ENCODE results near the gene SFRP2.

The SFRP2 gene

DNA sequence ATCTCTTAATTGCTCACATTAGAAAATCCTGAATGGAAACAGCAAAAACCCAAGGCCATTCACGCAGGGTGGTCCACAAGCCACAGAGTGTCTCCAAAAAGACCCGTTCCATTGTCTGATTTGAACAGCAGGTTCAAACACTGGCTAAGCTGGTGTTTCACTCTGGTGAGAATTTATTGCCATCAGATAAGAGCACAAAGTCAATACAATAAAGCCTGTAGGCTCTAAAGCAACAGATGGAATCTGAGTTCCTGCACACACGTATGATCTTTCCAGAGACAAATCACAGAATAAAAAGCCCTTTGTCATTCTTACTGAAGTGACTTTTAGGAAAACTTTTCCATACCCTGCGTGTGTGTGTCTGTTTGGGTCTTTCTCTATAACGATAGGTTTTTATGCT lies 5.1 kb upstream of the SFRP2 start:
- no peak for DNase-seq

DNA sequence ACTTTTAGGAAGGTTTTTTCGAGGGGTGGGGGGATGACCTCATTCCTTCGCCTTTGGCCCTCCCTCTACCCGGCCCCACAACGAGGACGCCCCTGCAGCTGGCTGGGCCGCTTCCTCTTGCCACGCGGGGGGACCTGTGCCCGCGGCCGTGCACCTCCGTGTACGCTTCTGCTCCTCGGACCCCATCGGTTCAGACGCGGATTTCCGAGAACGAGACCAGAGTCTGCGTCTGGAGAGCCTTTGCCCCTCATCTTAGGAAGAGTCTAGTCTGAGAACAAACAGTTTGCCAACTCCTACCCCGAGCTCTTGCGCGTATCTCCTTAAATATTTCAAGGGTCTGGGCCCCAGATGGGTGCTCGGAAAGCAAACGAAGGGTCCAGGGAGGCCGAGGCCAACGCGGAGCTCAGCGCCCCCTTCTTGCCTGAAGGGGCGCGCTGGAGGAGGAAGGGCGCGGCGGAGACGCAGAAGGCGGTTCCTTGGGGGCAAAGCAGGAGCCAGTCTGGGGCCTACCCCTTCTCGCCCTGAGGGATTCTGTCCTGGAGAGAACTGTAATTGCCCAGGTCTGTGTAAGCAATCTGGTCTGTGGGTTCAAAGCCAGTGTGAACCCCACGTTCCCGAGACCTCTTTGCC lies 3.9 kb upstream of the SFRP2 start:
- DNase-seq = no peak

DNA sequence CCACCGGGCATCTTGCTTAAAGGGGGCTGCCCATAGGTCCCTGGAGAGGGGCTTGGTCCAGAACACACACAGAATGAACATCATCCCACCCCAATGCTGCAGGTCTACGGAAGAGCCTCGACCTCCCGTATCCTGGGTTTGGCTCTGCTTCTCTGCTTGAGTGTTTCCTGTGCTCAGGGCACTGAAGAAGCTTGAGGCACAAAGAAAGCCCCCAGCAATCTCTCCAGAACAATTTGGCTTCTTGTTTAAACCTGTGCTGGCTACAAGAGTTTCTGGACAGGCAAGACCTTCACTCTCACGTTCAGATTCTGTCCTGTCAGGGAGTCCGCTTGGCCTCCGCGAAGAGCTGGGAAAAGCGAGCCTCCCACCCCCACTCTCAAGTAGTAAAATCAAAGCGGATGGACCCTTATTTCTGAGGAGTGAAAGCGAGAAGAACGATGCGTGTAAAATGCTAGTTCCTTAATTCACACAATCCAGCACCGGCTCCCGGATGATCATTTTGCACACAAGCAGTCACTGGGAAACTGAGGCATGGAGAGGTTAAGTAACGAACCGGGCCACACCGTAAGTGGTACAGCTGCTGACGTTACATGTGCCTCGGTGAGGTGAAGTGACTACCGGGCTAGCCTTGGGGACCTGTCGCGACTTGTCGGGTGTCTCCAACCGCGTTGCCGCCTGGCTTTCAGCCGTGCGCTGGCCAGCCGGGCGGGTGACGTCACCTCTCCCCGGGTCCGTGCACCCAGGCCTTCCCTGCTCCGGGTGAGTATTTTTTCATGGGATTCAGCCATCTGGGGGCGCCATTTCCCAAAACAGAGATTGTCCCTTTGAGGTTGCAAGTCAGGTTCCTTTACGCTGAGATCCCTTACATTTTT lies 3.1 kb upstream of the SFRP2 start:
- DNase-seq = no peak

DNA sequence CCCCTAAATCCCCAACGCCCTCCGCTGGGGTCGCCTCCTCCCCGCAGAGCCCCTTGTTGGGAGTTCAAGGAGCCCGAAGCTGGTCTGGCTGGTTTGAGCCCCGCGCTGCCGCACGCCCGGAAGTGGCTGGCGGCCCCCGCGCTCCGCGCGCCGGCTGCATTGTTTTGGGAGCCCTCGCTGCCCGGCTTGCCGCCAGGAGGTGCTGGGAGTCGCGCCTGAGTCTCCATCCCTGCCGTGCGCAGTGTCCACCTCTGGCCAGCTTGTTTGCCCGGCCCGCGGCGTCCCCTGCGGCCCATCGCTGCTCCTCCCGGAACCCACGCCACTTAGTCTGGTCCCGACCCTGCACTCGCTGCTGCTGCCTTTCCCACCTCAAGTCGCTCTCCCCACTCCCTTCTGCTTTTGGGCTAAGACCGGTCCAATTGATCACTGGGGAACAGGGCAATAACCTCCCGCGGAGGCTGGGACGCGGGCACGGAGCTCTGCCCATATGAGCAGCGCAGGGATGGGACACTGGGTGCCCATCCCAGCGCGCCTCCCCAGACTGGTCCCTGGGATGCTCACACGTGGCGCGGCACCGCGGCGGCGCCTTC lies 2.2 kb upstream of the SFRP2 start:
- no peak for DNase-seq

DNA sequence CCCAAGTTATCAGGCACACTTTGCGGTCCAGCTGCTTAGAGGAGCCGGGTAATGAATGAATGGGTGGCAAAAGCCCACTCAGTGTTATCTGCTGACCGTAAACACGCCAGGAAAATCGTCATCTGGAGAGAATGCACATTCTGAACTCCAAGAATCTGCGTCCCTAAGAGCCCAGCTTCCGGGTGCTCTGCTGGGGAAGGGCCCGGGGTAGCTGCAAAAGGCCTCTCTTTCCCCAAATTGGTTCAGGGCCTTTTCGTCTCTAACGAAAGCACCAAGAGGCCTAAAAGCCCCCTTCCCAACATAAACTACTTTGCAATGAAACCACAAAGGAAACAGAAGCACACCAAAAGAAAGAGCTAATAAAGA lies 1.6 kb upstream of the SFRP2 start:
- no peak for DNase-seq

DNA sequence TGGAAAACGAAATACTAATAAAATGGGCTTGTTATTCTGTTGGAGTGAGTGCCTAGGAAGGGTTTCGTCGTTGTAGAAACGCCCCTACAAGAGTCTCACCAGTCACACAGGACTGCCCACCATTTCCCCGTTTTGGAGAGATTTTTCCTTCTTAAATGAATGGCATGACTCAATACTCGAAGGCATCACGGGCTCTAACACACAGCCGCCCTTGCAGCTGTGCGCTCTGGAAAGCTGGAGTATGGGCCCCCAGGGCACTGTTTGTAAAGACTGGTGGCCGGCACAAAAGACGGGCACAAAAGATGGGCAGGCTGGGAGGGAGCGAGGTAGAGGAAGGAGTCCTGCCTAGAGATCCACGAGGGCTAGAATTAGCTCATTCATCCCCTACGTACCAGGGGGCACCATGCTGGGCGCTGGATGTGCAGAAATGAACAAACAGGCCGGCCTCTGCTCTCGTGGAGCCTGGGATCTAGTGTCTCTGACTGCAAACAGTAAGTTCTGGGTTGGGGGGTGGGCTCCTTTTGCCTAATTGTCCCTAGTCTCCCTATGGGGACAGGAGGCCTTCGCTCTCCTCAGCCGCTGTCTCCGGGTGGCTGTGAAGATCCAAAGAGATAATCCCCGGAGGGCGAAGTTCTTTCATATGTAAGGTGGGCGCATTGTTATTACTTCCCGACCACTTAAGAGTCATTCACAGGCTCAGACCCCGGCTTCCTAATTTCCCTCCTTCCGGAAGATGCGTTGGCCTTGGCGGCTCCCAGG lies 1.0 kb upstream of the SFRP2 start:
- DNase-seq = no peak

DNA sequence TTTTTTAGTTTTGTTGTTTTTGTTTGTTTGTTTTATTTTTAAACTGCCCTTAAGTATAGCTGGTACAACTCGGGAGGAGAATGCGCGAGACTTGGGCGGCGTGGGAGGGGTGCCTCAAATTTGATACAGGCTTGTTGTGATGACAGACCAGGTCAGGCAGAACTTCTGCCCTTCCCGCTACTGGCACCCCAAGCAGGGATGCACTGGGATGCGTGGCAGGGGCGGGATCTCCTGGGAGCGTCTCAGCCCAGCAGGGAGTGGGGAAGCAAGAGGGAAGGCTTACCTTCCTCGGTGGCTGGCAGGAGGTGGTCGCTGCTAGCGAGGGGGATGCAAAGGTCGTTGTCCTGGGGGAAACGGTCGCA lies 851 bp downstream of the SFRP2 start:
- no peak for DNase-seq

DNA sequence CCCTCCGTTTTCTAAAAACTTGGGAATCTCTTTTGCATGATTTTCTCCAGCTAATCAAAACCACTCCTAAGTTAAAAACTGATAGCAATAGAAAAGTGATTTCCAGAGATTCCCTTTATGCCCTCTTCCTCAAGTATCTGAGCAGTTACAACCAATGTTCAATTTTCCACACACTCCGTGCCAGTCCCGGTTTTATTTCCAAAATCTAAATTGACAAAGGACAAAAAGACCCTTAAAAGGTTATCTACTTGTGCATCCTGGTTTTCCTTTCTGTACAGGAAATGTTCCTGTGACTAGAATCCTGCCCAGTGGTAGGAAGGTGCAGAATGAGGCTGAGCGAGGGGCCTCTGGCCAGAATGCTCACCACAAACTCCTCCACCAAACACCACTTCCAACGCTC lies 1.3 kb downstream of the SFRP2 start:
- no peak for DNase-seq

DNA sequence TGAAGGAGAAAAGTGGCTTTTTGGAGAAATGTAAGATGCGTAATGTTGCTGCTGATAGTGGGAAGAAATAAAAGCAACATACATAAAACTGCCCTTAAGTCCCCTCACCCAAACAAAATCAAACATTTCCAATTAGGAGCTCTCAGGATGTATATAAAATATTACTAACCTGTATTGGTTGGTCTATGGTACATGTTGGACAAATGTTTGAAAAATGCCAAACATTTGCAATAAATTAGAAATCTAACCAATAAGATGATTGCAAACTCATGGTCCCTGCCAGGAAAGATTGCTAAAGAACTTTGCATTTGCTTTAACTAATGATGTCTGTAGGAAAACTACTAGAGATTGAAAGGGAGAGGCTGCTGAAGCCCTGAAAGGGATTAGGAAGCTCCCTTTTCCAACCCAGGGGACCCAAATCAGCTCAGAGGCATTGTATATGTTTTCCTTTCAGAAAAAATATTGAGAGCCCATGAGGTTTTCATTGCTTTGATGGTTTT lies 1.8 kb downstream of the SFRP2 start:
- no peak for DNase-seq

DNA sequence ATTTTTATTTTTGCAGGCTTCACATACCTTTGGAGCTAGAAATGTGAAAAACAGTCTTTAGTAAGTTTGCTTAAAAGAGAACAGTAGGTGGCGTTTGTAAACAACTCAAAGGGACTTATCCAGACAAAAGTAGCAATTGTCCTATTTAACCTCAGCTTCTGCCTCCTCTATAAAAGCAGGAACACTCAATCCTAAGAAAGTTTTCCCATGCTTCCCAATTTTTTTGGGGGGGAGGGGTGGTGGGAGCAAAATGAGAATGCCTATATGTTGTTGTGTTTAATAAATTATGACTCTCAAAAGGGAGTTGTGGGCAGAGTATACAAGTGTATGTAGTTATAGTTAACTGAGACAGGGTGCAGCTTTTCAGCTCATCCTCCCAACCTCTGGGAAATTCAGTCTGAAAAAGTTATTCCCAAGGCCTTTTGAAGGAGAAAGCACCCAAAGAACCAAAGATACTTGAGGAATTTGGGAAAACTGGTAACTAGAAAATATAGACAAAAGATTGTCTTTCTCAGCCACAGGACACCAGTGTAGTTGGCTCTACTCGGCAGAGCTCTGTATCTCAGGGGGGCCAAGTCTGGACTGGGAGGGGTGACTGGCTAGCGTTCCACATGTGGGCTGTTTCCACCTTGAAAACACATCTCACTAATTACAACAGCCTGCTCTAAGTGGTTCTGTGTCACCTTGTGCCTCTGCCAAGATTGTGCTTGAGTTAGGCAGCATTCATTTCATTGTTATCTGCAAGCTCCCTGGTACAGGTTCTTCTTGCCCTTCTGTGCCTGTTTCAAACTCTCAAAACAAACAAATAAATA lies 2.8 kb downstream of the SFRP2 start:
- DNase-seq = peak; percentile 5

DNA sequence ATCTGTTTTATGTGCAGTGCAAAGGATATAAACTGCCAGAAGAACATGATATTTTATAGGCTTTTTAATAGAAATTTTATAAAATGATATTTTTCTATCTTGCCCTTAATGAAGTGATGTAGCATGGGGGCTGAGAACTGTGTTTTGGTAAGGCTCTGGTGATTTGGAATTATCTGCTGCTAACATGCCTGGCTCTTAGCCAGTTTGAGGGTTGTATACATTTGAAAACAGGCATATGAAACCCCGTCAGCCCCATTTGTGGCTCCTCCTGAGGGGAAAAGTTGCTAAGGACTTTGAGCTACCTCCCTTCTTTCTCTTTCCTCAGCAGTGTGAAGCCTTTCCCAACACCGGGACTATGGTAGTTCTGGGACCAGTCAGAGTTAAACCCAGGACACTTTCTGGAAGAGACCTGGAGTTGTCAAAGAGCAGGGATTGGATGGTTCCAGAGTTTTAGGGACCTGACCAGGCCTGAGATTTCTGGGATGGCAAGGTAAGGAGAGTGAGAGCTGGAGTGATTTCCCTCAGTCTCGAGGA lies 4.7 kb downstream of the SFRP2 start:
- no peak for DNase-seq

DNA sequence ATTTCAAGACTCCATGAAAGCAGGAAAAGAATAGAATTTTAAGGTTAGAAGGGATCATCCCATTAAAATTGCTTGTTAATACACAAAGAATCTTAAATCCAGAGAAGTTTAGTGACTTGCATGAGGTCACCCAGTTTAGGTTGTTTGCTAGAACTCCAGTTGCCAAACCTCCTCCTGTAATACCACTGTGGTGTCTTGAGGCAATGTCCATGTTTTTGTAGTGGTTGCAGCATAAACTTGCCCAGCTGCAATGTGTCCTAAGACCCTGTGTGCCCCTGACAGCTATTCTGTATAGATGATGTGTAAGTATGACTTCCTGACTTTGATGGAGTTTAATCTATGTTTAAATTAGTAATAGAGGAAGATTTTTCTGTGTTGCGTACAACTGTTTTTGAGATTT lies 6.3 kb downstream of the SFRP2 start:
- DNase-seq = no peak

DNA sequence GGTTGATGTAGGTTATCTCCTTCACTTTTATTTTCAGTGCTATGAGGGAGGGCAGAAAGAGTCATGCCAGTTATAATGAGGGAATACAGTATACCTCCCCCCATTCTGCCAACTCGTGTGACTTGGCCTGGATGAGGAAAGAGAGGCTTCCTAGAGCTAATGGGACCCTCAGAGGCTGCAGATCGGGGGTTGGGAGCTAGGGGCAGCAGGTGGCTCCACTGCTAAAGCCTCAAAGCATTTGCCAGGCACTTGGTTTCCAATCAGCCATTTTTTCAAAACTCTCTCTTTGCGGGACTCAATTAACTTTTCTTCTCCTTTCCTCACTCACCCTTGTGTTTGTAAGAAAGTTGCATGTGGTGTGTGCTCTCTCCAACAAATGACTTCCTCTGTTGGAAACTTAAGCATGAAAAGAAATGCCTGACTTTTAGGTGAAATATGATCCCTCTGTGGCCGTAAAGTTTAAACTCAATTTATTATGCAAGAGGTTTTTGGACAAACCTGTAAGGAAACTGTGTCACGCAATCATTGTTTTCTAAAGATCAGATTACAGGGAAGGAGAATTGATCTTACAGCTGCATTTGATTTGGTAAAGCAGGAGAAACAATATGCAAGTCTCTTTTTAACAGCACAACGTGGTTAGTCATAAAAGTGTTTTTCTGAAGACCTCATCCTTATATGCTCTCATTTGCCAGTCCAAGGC lies 7.0 kb downstream of the SFRP2 start:
- DNase-seq = no peak

DNA sequence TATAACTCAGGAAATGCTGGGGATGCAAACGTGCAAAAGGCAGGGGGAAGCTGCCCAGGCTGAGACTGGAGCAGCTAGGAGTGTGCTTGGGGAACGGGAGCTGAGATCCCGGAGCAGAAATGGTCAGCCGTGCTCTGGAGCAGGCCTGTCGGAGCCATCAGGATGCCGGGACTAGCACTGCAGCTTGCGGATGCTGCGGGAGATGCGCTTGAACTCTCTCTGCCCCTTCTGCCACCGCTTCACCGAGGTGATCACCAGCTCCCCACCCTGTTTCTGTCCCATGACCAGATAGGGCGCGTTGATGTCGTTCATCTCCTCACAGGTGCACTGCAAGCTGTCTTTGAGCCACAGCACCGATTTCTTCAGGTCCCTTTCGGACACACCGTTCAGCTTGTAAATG lies 7.6 kb downstream of the SFRP2 start:
- DNase-seq = no peak

DNA sequence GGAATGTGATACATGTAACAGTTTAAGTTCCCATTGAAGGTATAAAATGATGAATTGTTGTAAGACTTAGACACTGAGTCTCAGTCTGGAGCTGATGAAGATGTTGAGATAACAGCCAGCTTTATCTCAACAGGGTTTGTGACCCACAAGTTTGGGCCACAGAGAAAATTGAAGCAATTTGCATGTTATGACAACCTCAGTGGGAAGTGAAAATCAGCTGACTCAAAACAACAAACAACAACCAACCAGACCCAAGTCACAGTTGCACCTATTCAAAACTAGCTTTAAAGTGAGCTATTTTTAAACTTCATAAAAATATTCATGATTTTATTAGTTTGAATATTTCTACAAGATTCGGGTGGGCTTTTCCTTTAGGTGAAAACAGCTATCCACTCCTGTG lies 8.0 kb downstream of the SFRP2 start:
- DNase-seq = no peak

DNA sequence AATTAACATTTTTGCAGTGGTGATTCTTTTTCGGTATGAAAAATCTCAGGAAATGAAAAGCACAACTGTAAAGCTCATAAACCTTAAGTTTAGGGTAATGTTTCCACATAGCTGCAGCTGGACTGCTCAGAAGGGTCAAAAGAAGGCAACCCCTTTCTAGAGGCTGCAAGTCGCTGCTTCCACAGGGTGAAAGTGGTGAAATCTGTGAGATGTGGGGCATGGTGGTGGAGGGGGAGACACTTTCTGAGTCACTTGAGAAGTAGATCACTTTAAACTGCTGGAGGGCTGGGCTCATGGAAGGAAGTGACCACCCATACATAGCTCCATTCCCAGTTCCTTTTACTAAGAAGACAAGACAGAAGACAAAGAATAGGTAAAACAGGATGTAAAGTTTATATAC lies 8.7 kb downstream of the SFRP2 start:
- no peak for DNase-seq

DNA sequence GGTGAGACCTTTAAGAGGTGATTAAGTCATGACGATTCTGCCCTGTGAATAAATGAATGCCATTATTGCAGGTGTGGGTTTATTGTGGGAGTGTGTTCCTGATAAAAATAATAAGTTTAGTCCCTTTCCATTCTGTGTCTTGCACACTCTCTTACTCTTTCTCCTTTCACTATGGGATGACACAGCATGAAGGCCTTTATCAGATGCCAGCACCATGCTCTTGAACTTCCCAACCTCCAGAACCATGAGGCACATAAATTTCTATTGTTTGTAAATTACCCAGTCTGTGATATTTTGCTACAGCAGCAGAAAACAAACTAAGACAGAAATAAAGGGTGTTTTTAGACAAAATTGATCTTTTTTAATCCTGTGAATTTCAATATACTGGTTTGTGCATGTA lies 10.5 kb downstream of the SFRP2 start:
- no peak for DNase-seq

DNA sequence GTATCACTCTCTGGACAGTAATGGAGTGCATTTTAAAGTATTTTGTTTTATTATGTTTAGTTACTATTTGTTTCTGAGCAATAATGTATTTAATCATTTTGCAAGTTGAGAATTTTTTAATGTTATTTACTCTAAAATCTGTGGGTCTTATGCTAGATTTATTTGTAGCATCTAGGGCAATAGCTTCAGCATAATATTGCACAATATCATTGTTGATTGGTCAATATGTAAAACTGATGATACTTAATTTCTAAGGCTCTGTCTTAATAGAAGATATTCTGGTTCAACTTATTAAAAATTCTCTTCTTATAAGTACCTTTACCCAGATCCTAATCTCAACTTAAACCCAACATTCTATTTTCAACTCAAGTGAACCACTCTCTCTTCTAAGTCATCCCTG lies 11.5 kb downstream of the SFRP2 start:
- DNase-seq = no peak

DNA sequence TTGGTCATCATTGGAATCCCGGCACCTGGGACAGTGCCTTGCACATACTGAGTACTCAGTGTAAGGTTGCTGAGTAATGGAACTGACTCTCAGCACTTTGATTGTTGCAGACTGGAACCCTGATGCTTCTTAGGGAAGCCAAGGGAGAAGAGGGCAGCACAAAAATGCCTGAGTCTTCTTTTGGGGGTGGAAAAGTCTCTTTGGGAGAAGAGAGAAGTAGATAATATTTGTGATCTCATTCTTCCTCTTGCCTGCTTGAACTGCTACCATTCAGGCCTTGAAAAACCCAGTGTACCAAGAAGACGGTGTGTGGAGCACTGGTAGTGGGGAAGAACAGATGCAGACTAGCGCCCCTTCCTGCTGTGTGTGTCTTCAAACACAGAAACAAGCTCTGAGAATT lies 12.3 kb downstream of the SFRP2 start:
- no peak for DNase-seq

DNA sequence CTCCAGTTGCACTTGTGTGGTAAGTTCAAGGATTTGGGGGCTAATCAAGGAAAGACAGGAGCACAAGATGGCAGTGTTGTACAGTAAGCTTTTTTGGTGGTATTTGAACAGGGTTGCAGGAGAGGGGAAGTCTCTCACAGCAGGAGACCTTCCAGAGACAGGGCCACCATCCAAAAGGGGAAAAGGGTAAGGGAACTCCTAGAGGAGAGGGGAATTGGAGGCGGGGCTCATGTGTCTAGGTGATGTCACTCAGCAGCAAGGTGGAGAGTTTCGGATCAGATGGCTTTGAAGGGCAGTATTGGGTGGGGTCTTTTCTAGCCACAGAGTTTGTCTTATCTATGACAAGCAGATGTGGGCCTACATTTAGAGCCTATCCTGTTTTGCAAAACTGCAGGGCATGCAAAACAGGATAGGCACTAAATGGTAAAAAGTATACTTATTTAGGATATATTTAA lies 15.6 kb downstream of the SFRP2 start:
- no peak for DNase-seq

DNA sequence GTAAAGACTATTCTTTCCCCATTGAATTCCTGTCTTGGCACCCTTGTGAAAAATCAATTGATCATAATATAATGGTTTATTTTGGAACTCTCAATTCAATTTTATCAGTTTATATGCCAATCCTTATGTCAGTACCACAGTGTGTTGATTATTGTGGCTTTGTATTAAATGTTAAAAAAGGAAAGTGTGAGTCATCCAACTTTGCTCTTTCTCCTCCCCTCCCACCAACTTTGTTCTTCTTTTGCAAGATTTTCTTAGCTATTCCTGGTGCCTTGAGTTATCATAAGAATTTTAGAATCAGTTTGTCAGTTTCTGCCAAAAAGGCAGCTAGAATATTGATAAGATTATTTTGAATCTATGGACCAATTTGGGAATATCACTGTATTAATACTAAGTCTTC lies 17.8 kb downstream of the SFRP2 start:
- DNase-seq = no peak

DNA sequence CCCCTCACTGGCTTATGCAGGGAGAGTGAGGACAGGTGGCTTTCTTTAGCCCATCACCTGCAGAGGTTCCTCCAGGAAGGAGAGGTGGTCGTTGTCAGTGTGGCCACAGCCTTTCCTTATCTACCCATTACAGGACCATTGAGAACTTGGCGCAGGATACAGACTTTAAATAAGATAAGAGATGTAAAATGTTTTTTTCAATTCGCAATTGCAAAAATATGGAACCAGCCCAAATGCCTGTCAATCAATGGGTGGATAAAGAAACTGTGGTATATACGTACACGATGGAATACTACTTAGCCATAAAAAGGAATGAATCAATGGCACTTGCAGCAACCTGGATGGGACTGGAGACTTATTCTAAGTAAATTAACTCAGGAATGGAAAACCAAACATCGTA lies 22.1 kb downstream of the SFRP2 start:
- no peak for DNase-seq

All from CD4-positive, alpha-beta T cell treated with Interleukin-4 for 4 hours (primary cell).